ENCODE data around the gene FOXP4.

The FOXP4 gene

GRCh38 chr6:41649596-41649995 lies 103.4 kb downstream of the FOXP4 start:
- Histone ChIP-seq H3K27ac (no peak overlapping the region), H3K4me3 (no peak overlapping the region)

GRCh38 chr6:41650120-41650519 lies 103.9 kb downstream of the FOXP4 start:
- no peak overlapping the region for H3K4me3 ChIP-seq
- H3K27ac ChIP-seq: no peak overlapping the region

- Histone ChIP-seq H3K27ac (no peak overlapping the region), H3K4me3 (no peak overlapping the region)
Observed at GRCh38 chr6:41651246-41651961, 105.2 kb downstream of the FOXP4 start.
